GM18861 (cell line): ENCODE data around the gene ANKRD13C.
"Not testable (repeated sequence)": the region's sequence is repeated elsewhere in the genome, so short reads cannot be mapped to it uniquely, and the experiment has no call there.

Experiments
- ATAC-seq: cut with Tn5 transposase; IDR thresholded peaks from one replicate; pipeline ENCODE4 v1.9.1; 2021; ENCODE audit not compliant: unreplicated experiment

The ANKRD13C gene, protein sequence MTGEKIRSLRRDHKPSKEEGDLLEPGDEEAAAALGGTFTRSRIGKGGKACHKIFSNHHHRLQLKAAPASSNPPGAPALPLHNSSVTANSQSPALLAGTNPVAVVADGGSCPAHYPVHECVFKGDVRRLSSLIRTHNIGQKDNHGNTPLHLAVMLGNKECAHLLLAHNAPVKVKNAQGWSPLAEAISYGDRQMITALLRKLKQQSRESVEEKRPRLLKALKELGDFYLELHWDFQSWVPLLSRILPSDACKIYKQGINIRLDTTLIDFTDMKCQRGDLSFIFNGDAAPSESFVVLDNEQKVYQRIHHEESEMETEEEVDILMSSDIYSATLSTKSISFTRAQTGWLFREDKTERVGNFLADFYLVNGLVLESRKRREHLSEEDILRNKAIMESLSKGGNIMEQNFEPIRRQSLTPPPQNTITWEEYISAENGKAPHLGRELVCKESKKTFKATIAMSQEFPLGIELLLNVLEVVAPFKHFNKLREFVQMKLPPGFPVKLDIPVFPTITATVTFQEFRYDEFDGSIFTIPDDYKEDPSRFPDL

DNA sequence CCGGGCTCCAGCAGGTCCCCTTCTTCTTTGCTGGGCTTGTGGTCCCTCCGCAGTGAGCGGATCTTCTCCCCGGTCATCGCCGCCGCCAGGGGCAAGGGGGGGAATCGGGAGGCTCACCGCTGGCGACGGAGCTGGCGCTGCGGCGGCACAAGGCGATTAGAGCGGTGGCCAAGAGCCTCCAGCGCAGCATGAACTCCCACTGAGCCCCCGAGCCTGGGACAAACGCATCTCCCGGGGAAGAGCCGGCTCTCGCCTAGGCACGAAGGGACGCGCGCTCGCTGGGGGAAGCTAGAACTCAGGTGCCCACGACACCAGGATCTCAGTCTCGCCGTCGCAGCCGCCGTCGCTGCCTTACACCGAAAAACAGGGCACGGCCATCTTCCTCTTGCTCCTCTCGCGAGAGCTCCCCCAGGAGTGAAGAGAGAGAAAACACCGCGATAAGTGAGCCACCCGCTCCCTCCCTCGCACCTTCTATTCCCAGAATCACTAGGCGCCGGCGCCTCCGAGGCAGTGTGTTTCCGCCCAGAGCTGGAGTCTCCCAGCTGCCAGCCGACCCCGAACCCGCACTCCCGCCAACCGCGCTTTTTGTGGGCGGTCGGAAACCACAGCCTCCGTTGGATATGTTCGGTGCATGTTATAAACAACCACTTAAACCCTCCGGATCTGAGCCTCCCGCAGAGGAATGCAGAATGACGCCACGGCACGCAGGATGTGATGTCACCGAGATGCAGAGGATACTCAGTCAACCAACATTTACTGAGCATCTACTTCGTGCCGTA is at the start of gene ANKRD13C:
Gene ANKRD13C (minus strand): TSS at position 391 of the 779 bp plus-strand sequence. CDS start 314 bp downstream, at position 77.
- ATAC-seq: peak; percentile 75

DNA sequence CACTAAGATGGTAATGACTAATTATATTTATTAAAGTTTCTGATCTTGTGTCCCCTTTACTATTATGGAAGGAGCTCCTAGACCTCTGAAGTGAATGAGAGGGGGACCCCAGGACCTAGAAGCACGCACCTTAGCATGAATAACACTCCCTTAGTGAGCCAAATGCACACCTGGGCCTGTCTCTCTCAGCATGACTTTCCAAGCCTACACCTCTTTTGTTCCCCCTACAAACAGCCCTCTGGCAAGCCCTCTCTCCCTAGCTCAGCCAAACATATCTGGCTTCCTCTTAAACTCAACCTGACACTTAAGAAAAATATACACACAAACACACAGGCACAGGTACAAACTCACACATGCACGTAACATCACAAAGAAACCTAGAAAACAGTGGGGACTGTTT is 49.2 kb upstream of the ANKRD13C start:
- no peak for ATAC-seq

DNA sequence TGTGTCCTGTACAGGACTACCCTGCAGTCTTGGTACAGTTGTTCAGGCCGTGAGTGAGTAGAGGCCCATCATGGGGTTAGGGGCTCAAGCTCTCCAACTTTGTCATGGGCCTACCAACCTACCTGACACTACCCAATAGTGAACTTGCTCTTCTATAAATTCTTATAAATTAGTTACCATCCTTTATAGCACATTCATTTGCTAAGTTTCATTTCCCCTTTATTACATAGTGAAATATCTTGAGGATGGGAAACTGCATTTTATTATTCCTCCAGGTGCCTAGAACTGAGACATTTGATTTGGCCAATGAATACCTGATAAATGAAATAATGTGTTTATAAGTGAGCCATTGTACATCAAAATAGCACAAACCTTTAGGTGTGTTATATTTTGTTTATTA is 47.5 kb upstream of the ANKRD13C start:
- ATAC-seq: no peak

DNA sequence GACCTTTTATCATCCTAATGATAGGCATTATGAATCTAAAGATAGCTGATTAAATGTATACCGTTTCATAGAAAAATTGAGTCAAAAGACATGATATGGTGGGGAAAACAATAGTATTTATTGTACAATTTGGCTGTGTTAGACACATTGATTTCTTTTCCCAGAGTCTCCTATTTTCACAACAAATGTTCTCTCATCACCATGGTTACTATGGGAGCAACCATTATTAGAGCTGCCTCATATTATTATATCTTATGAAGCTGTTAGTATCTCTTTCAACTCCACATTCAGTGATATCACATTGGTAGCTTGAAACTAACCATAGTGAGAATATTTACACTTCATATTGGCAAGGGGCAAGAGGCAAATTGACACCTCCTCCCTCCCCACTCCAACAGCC is 45.8 kb upstream of the ANKRD13C start:
- no peak for ATAC-seq

- ATAC-seq: no peak
Measured at GRCh38 chr1:70397013-70397412, 42.5 kb upstream of the ANKRD13C start.

GRCh38 chr1:70396607-70397006 is 42.1 kb upstream of the ANKRD13C start:
- ATAC-seq: no peak

- ATAC-seq: no peak
Measured at GRCh38 chr1:70392626-70393025, 38.1 kb upstream of the ANKRD13C start.

DNA sequence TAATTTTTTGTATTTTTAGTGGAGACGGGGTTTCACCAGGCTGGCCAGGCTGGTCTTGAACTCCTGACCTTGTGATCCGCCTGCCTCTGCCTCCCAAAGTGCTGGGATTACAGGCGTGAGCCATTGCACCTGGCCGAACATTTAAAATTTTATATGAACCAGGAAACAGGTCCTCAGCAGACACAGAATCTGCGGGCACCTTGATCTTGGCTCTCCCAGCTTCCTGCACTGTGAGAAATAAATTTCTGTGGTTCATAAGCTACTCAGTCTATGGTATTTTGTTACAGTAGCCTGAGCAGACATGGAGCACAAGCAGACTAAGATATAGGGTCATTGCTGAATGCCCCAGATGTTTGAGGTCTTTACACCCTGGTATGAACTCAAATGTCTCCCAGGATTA is 33.0 kb upstream of the ANKRD13C start:
- ATAC-seq: no peak

DNA sequence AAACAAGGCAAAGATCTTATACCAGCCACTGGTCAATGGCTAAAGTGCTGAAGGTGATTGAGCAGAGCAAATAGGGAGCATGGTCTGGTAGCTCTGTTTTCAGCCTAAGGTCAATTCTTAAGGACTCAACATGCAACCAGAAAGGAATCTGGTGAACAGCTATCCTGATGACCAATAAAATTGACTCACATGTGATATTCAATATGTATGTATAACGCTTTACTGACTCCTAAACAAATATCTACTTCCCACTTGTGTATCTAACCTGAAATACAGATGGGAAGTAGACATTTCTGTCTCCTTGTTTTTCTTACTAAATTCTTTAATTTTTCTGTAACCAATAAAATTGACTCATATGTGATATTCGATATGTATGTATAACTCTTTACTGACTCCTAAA is 31.6 kb upstream of the ANKRD13C start:
- ATAC-seq: no peak

DNA sequence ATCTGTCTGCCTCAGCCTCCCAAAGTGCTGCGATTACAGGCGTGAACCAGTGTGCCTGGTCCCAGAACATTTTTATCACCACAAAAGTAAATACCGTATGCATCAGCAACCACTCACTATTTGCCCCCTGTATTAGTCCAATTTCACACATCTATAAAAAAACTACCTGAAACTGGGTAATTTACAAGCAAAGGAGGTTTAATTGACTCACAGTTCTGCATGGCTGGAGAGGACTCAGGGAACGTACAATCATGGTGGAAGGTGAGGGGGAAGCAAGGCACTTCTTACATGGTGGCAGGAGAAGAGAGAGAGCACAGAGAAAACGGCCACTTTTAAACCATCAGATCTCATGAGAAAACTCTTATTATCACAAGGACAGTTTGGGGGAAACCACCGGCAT is 31.0 kb upstream of the ANKRD13C start:
- ATAC-seq: no peak

DNA sequence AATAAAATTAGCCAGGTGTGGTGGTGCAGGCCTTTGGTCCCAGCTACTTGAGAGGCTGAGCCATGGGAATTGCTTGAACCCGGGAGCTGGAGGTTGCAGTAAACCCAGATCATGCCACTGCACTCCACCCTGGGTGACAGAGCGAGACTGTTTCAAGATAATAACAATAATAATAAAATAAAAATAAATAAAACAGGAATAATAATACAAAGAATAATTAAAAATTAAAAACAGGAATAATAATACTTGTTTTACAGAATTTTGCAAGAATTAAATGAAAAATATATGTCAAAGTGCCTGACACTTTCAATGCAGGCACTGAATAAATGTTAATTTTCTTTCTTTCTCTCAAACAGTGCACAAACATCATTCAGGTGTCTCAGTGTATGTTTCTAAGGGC is 30.0 kb upstream of the ANKRD13C start:
- ATAC-seq: no peak

DNA sequence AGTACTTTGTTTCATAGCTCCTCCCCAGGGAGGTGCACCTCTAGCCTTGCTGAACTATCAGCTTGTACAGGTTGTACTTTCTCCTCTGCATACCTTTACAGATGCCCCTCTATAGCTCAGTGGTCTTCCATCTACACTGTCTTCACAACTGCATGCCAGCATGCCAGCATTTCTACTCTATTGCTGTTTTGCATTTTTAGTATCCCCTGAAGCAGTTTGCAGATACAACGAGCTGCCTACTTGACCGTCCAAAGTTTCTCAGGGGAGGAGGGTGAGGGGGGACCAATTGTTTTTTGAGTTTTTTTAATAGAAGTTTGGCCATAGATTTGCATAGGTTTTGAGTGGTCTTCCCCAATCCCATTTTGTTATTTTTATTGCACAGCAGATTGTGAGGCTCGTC is 29.0 kb upstream of the ANKRD13C start:
- ATAC-seq: no peak

DNA sequence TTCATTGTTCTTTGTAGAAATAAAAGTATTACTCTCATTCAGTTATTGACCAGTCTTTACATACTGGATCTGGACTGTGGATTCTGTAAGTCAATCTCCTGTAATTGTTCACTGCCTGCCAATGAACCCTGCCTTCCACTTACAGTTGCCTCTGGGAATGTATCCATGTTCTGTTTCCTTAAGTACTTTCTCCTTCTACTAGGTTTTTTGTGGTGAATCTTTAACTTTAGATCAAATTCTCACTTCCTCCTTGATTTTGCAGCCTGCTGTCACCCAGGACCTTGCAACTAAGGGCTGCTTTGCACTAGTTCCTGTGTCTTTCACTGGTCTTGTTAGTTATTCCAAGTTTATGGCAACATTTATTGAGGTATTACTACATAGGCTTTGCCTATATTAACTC is 28.2 kb upstream of the ANKRD13C start:
- ATAC-seq: peak; percentile 95

DNA sequence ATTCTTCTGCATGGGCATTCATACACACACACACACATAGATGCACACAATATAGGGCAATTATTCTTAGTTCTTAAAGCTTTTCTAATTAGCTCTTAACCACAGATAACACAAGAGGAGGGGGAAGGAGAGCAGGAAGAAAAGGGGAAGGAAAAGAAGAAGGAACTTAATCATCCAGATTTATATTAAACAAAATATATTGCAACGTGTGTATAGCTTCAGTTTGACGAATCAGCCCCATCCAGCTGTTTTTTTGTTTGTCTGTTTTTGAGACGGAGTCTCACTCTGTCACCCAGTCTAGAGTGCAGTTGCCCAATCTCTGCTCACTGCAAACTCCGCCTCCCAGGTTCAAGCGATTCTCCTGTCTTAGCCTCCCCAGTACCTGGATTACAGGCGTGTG is 21.7 kb upstream of the ANKRD13C start:
- ATAC-seq: no peak

- ATAC-seq: not testable (repeated sequence)
Measured at GRCh38 chr1:70373580-70373979, 19.1 kb upstream of the ANKRD13C start.

- ATAC-seq: no peak
Measured at GRCh38 chr1:70372426-70372825, 17.9 kb upstream of the ANKRD13C start.

DNA sequence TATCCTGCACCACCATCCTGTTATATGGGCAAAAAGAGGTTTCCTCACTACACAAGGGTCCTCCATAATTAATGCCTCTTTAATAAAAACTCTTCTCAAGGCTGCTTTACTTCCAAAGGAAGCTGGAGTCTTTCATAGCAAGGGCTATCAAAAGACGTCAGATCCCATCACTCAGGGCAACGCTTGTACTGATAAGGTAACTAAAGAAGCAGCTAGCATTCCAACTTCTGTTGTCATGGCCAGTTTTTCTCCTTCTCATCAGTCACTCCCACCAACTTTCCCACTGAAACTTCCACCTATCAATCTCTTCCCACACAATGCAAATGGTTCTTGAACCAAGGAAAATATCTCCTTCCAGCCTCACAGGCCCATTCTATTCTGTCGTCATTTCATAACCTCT is 17.1 kb upstream of the ANKRD13C start:
- ATAC-seq: not testable (repeated sequence)

GRCh38 chr1:70367397-70367796 is 12.9 kb upstream of the ANKRD13C start:
- ATAC-seq: not testable (repeated sequence)

GRCh38 chr1:70366997-70367396 is 12.5 kb upstream of the ANKRD13C start:
- ATAC-seq: not testable (repeated sequence)

GRCh38 chr1:70366425-70366952 is 12.0 kb upstream of the ANKRD13C start:
- not testable (repeated sequence) for ATAC-seq

GRCh38 chr1:70364439-70364838 is 9.9 kb upstream of the ANKRD13C start:
- ATAC-seq: no peak
